Measurements from ENCODE around the gene ZNF512B.
A peak's percentile ranks its signal among the peaks of the same experiment; 100 is the strongest.
"Not testable (repeated sequence)": the region's sequence is repeated elsewhere in the genome, so short reads cannot be mapped to it uniquely, and the experiment has no call there.

The ZNF512B gene, protein sequence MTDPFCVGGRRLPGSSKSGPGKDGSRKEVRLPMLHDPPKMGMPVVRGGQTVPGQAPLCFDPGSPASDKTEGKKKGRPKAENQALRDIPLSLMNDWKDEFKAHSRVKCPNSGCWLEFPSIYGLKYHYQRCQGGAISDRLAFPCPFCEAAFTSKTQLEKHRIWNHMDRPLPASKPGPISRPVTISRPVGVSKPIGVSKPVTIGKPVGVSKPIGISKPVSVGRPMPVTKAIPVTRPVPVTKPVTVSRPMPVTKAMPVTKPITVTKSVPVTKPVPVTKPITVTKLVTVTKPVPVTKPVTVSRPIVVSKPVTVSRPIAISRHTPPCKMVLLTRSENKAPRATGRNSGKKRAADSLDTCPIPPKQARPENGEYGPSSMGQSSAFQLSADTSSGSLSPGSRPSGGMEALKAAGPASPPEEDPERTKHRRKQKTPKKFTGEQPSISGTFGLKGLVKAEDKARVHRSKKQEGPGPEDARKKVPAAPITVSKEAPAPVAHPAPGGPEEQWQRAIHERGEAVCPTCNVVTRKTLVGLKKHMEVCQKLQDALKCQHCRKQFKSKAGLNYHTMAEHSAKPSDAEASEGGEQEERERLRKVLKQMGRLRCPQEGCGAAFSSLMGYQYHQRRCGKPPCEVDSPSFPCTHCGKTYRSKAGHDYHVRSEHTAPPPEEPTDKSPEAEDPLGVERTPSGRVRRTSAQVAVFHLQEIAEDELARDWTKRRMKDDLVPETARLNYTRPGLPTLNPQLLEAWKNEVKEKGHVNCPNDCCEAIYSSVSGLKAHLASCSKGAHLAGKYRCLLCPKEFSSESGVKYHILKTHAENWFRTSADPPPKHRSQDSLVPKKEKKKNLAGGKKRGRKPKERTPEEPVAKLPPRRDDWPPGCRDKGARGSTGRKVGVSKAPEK

GRCh38 chr20:63969838-63970713, at the start of gene ZNF512B:
Gene ZNF512B, minus strand, starts transcription at chr20:63969930. Its CDS starts 1,980 bp downstream, at chr20:63967950.
- DNase-seq (ENCODE audit: low read depth): peak; percentile 80

DNA sequence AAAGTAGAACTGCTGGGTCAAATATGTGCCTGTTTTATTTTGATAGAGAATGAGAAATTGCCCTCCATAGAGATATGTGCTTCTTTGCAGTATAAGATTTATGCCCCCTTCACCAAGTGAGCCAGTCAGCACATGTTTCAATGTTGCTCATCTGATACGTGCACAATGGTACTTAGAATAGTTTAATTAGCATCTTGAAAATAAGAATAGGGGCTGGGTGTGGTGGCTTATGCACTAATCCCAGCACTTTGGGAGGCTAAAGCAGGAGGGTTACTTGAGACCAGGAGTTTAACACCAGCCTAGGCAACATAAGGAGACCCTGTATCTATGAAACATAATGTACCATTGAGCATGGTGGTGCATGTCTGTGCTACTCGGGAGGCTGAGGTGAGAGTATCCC, 45.9 kb upstream of the ZNF512B start:
- no peak for DNase-seq (ENCODE audit: low read depth)

GRCh38 chr20:64012385-64013154, 42.8 kb upstream of the ZNF512B start:
- not testable (repeated sequence) for DNase-seq (ENCODE audit: low read depth)

DNA sequence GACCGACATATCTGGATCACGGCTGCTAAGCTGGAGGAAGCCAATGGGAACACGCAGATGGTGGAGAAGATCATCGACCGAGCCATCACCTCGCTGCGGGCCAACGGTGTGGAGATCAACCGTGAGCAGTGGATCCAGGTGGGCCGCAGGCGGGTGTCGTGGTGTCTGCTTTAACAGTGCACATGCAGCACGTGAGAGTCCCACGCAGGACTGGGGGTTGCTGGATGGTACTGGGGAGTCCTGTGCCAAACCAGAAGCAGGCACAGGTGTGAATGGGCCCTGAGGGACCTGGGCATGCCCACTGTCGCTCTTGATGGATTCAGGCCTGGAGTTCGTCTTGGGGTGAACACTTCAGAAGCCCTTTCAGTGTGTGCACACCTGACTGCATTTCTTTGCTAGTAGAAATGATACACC, 41.6 kb upstream of the ZNF512B start:
- no peak for DNase-seq (ENCODE audit: low read depth)

DNA sequence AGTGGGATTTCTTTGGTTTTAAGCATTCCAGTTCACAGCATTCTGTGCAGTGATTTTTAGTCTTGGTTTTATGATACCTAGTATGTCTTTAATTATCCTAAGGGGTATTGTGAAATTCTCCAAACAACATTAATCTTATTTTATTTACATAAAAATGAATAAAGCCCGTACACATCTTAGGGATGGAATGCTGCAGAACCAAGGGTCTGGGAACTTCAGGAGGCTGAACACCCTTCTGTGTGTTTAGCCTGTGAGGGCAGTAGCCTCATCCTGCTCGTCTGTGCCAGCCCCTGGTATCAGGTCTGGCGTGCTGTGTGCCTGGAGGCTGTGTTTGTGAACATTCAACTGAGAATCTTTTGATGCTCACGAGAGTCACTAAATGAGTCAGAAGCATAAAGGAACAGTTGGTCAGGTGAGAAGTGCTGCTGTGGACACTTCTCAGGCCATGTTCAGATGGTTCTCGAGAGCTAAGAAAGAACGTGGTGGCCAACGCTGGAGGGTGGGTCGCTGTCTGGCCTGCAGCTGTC, 41.0 kb upstream of the ZNF512B start:
- no peak for DNase-seq (ENCODE audit: low read depth)

- DNase-seq (ENCODE audit: low read depth): no peak
These were observed 40.2 kb upstream of the ZNF512B start for GRCh38 chr20:64009811-64010387.

- no peak for DNase-seq (ENCODE audit: low read depth)
These were observed 37.2 kb upstream of the ZNF512B start for GRCh38 chr20:64006902-64007301.

GRCh38 chr20:64006490-64006889, 36.8 kb upstream of the ZNF512B start:
- no peak for DNase-seq (ENCODE audit: low read depth)

- no peak for DNase-seq (ENCODE audit: low read depth)
These were observed 35.7 kb upstream of the ZNF512B start for GRCh38 chr20:64005394-64005793.

- DNase-seq (ENCODE audit: low read depth): no peak
These were observed 34.4 kb upstream of the ZNF512B start for GRCh38 chr20:64003960-64004725.

GRCh38 chr20:64001607-64002011, 31.9 kb upstream of the ZNF512B start:
- no peak for DNase-seq (ENCODE audit: low read depth)

DNA sequence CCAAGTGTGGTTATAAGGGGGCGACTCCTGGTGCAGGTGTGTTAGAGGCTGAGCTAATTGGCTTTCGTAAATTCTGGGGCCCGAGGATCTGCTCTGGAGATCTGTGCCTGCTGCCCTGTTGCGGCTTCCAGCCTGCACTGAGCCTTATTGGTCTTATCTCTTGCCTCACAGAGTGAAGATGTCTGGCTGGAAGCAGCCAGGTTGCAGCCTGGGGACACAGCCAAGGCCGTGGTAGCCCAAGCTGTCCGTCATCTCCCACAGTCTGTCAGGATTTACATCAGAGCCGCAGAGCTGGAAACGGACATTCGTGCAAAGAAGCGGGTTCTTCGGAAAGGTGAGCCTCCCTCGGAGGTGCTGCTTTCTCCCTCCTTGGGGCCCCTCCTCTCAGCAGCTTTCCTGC, 31.2 kb upstream of the ZNF512B start:
- DNase-seq (ENCODE audit: low read depth): no peak

DNA sequence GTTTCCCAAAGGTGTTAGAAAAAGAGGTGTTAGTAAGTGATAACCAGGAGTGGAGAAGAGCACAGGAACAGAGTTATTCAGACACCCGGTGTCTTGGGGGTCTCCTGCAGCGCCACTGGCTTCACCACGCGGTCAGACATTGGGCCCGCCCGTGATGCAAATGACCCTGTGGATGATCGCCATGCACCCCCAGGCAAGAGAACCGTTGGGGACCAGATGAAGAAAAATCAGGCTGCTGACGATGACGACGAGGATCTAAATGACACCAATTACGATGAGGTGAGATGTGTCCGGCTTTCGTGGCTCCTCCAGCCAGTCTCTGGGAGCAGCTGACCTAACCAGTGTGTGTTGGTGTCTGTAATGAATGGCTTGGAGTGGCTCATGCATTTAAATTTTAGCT, 13.2 kb upstream of the ZNF512B start:
- DNase-seq (ENCODE audit: low read depth): no peak

DNA sequence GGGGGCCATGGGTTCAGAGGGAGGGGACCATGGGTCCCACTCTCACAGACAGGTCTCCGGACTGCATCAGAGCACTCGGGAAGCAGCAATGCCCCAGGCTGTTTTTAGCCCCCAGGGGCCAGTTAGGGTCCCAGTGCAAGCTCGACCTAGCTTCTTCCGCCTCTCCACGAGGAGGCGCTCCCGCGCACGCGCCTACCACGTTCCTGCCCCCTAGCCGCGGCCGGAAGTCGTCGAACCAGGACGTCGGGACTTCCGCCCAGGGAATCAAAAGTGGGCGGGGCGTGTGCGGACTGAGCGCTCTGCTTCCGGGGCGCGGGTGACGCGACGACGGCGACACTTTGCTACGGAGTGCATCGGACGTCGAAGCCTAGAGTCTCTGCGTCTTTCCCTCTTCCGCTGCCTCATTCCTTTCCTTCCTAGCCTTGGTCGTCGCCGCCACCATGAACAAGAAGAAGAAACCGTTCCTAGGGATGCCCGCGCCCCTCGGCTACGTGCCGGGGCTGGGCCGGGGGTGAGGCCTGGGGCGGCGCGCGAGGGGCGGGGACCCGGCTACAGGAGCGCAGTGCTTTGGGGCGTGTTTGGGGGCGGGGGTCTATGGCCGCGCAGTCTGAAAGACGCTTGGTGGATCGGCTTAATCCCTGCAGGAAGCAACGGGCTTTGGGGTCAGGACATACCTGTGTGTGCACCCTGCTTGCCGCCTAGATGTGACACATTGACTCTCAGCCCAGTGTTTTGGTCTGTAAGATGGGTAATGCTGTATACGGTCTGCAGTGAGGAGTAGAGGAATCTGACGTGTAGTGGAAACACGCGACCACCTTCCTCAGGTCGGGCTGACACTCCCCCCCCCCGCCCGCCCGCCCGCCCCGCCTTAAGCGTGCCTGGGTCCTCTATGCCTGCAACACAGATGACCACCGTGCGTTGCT, 11.3 kb upstream of the ZNF512B start, which contains the start of gene PRPF6:
TSS of gene PRPF6 (plus strand) at position 327 of the 923 bp plus-strand sequence. CDS start at position 441, 114 bp downstream.
- peak; percentile 99 for DNase-seq (ENCODE audit: low read depth)

DNA sequence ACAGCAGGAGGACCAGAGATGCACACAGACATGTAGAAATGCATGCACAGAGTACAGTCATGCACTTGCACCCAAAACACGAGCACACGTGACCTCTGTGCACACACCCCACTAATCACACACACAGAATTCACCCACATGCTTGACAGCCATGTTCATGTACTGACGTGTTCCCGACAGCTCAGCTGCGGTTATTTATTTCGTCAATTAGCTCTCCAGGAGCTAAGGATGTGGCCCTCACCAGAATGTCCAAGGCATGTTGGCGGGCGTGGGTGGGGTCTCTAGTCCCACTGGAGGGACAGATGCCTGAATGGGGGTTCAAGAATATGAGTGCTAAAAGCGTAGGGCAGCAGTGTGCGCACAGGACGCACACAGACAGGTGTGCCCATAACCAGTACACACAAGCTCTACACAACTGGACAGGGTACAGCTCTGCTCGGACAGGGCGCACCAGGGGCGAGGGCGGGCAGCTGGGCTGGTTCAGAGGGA, 10.6 kb upstream of the ZNF512B start:
- no peak for DNase-seq (ENCODE audit: low read depth)

- peak; percentile 50 for DNase-seq (ENCODE audit: low read depth)
These were observed 10.0 kb upstream of the ZNF512B start, which contains the start of gene SAMD10 for GRCh38 chr20:63979557-63980316. Gene SAMD10, minus strand, starts transcription at chr20:63979642. Its CDS starts 175 bp downstream, at chr20:63979467.

DNA sequence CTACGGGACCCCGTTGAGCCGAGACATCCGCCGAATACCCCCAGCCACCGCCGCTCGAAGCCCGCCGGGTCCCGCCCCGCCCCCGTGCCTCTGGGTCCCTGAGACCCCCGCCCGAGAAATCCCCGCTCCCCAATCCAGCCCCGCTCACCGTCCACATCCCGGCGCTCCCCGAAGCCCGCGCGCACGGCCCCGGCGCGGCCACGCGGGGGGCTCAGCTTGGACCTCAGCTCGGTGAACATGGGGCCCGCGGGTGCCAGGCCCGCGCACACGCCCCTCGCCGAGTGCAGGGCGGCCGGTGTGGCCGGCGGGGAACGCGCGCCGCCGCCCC, 9.5 kb upstream of the ZNF512B start:
- no peak for DNase-seq (ENCODE audit: low read depth)
